ENCODE results near the gene CPT2.

DNA sequence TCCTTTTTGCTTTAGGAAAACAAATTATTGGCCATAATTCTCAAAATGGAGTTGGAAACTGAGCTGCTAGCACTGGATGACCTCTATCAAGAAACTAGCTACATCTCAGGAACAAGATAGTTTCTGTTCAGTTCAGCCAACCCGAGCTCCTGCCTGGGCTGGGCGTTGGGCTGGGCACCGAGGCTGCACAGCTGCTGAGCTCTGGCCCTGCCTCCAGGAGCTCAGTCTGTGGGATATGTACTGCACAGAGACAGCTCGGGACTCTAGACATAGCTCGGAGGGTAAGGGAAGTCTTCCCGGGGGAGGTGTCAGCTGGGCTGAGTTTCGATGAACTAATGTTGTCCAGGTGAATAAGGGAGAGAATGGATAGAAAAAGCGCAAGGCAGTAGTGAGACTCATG lies 29.7 kb upstream of the CPT2 start:
- TF ChIP-seq, protein P1, sequence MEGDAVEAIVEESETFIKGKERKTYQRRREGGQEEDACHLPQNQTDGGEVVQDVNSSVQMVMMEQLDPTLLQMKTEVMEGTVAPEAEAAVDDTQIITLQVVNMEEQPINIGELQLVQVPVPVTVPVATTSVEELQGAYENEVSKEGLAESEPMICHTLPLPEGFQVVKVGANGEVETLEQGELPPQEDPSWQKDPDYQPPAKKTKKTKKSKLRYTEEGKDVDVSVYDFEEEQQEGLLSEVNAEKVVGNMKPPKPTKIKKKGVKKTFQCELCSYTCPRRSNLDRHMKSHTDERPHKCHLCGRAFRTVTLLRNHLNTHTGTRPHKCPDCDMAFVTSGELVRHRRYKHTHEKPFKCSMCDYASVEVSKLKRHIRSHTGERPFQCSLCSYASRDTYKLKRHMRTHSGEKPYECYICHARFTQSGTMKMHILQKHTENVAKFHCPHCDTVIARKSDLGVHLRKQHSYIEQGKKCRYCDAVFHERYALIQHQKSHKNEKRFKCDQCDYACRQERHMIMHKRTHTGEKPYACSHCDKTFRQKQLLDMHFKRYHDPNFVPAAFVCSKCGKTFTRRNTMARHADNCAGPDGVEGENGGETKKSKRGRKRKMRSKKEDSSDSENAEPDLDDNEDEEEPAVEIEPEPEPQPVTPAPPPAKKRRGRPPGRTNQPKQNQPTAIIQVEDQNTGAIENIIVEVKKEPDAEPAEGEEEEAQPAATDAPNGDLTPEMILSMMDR (conservative IDR thresholded peaks at IDR 0.05; ENCODE audit: low read depth, low read length), result no peak
- TF ChIP-seq EZH2 (IDR thresholded peaks at IDR 0.05; ENCODE audit: borderline replicate concordance, low read depth, low read length, poor library complexity, severe bottlenecking), result no peak
